Measurements from ENCODE around the gene PANK4. TPM values are rescaled to one million over a fixed set of nuclear protein-coding genes. Genes with fewer than 3 reads are reported as not detected.

Gene PANK4
- total RNA-seq, 2 experiments from 2014 or later = 66.6 to 76.6 TPM

DNA sequence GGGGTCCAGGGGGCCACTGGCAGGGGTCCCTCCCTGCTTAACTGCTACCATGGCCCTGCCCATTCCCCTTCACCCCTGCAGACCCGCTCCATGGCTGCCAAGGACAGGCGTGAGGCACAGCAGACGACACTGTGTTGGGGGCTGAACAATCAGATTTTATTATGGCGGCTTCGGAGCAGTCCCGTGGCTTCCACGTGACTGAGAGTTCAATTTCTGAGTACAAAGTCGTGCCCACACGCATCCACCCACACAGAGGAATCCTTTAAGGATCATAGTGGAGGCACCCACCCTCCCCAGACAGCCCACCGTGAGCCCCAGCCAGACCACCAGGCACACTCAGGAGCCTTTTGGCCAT is 2.2 kb upstream of the PANK4 start:
- Mint-ChIP-seq H3K4me1 (peaks cover 36% of the 10 kb centered on the region), H3K9me3 (no peaks in the 10 kb centered on the region), H3K36me3 (ENCODE audit: low read depth) (peaks cover 14% of the 10 kb centered on the region), H3K4me3 (no peak overlapping the region), H3K27me3 (peaks cover 26% of the 10 kb centered on the region), H3K27ac (no peak overlapping the region)
- CTCF ChIA-PET = interaction anchor here (1.0 to 1.4 kb wide), 2 partner anchors 10 to 11 kb away, joined by 3 read pairs; no protein-coding TSS in a partner anchor
- POLR2A ChIA-PET = no interaction called here
- no peak for DNase-seq

DNA sequence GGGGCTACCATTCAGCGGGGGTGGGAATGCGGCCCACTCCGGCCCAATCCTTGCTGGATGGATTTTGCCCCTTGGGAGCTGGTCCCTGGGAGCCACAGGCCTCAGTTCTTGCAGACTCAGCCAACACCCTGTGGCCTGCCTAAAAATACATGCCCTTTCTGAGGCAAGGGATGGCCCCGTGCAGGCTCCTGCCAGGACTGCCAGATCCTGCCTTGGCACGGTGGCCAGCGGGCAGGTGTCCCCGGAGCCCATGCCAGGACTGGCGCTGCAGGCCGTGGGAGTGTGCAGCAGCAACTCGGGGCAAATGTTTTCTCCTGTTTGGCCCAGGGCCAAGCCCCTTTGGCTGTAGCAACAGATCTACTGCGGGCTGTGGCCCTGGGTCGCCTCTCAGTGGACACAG is 1.6 kb upstream of the PANK4 start:
- Mint-ChIP-seq H3K9me3 (no peaks in the 10 kb centered on the region), H3K4me1 (peaks cover 41% of the 10 kb centered on the region), H3K27me3 (peaks cover 21% of the 10 kb centered on the region), H3K36me3 (ENCODE audit: low read depth) (peaks cover 17% of the 10 kb centered on the region), H3K27ac (no peak overlapping the region), H3K4me3 (no peak overlapping the region)
- no peak for DNase-seq
- CTCF ChIA-PET = interaction anchor here (0.5 to 2.8 kb wide), 3 partner anchors 9 to 242 kb away, joined by 3 to 9 read pairs (median 4); no protein-coding TSS in a partner anchor
- POLR2A ChIA-PET = no interaction called here

DNA sequence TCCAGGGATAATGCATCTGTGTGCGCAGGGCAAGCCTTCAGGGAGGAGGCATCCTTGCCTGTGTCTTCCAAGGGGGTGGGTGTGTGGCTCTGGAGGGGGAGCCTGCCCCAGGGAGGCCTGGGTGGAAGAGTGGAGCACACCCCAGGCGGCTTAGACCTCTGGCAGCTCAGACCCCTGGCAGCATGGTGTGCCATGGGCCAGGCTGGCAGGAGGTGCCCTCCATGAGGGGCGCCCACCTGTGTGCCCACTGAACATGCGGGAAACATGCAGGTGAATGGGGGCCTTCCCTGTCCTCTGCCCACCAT is 1.1 kb upstream of the PANK4 start:
- ChIA-PET POLR2A (no interaction called here), CTCF (interaction anchor here (0.9 to 2.8 kb wide), 2 partner anchors 12 to 14 kb away, joined by 3 to 9 read pairs; no protein-coding TSS in a partner anchor)
- peaks cover 46% of the 10 kb centered on the region for H3K4me1 Mint-ChIP-seq
- H3K27me3 Mint-ChIP-seq = peaks cover 20% of the 10 kb centered on the region
- H3K9me3 Mint-ChIP-seq = no peaks in the 10 kb centered on the region
- peaks cover 17% of the 10 kb centered on the region for H3K36me3 Mint-ChIP-seq (ENCODE audit: low read depth)
- no peak overlapping the region for H3K4me3 Mint-ChIP-seq
- H3K27ac Mint-ChIP-seq = no peak overlapping the region
- DNase-seq = no peak

DNA sequence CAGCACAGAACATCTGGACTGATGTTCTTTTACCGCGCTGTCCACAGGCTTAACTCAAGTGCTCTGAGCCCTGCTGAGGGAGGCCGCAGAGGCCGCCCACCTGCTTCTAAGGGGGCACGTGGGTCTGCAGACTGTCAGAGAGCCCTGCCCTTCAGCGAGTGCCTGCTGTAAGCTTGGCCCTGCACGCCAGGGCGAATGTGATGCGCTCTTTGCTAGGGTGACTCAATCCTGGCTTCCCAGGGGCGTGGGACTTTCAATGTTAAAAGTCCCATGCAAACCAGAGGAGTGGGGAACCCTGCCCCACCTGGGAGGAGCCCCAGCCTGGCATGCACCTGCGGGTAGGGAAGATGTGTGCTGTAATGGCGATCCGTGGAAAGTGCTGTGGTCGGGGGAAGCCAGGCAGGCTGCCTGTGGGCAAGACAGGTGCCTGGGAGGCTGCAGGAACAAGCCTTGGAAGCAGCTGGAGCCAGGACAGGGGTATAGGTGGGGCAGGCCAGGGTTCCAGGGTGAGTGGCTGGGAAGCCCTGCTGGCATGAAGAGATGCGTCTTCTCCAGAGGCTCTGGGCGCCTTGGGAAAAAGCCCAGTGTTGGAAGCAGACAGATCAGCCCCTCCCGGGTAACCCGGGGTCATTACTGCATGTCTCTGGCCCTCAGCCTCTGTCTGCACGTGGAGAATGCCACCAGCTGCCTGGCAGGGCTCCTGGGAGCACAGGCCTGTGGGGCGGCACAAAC is 594 bp upstream of the PANK4 start:
- ChIA-PET POLR2A (no interaction called here), CTCF (interaction anchor here (0.9 to 2.8 kb wide), 5 partner anchors 13 to 59 kb away, joined by 3 to 9 read pairs (median 4); no protein-coding TSS in a partner anchor)
- Mint-ChIP-seq H3K27ac (peak overlapping the region; percentile 31), H3K27me3 (peaks cover 20% of the 10 kb centered on the region), H3K4me3 (no peak overlapping the region), H3K36me3 (ENCODE audit: low read depth) (peaks cover 17% of the 10 kb centered on the region), H3K9me3 (no peaks in the 10 kb centered on the region), H3K4me1 (peaks cover 50% of the 10 kb centered on the region)
- DNase-seq = no peak

DNA sequence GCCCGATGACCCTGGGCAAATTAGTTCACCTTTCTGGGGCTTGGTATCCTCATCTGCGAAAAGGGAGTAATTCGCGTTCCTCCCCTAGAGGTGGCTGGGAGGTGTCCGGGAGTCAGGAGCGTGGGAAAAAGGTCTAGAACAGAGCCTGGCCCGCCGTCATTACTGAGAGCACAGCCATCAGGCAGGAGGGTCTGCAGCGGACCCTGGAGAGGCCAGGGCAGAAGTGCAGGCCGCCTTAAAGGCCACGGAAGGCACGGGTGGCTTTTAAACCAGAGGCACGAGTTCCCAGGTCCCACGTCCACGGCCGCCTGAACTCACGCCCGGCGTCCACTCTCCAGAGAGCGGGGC is 850 bp downstream of the PANK4 start:
- H3K27ac Mint-ChIP-seq = peak overlapping the region; percentile 95
- CTCF ChIA-PET = interaction anchor here (0.8 to 2.8 kb wide), 4 partner anchors 14 to 331 kb away, joined by 3 to 9 read pairs (median 6); partner anchors contain the start of gene FAAP20
- H3K36me3 Mint-ChIP-seq (ENCODE audit: low read depth) = peaks cover 27% of the 10 kb centered on the region

DNA sequence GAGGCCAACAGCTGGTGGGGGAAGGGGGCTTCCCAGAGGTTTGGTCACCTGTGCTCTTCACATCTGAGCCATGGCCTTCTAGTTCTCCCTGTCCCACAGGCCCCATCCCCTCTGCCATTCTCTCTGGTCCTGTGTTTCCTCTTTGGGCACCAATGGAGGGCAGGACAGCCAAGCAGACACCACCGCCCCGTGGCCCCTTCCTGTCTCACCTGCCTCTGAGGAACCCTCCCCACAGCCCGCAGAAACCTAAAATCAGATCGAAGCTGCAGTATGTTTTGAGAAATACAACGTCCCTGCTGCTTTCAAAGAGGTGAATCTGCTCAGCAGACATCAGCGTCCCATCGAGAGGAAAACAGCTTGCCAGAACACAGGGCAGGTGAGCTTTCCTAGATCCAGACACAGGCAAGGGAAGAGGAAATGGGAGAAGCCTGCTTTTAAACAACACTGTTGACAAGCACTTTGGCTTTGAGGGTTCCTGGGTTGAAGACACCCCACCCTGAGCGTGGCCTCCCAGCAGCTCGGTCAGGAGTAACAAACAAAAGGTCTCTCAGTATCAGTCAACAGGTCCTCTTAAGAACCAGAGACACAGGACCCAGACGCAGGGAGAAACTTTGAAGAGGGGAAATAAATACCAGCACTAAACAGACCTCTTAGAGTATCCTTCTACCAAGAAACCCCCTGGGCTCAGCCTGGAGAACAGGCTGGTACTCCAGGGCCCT is 2.3 kb downstream of the PANK4 start:
- Mint-ChIP-seq H3K4me3 (peak overlapping the region; percentile 86), H3K9me3 (no peaks in the 10 kb centered on the region), H3K4me1 (peaks cover 49% of the 10 kb centered on the region), H3K36me3 (ENCODE audit: low read depth) (peaks cover 30% of the 10 kb centered on the region), H3K27ac (peak overlapping the region; percentile 95), H3K27me3 (peaks cover 9% of the 10 kb centered on the region)
- POLR2A ChIA-PET = no interaction called here
- DNase-seq = peak; percentile 77
- CTCF ChIA-PET = interaction anchor here (0.8 to 1.7 kb wide), 9 partner anchors 9 to 594 kb away, joined by 3 to 9 read pairs (median 3); no protein-coding TSS in a partner anchor

More for the DNA sequence above, 850 bp downstream of the PANK4 start:
- Mint-ChIP-seq H3K4me1 (peaks cover 51% of the 10 kb centered on the region), H3K27me3 (peaks cover 11% of the 10 kb centered on the region), H3K9me3 (no peaks in the 10 kb centered on the region), H3K4me3 (peak overlapping the region; percentile 86)
- no peak for DNase-seq
- POLR2A ChIA-PET = interaction anchor here (1.2 kb wide), 1 partner anchor 20 kb away, joined by 3 read pairs; no protein-coding TSS in a partner anchor

DNA sequence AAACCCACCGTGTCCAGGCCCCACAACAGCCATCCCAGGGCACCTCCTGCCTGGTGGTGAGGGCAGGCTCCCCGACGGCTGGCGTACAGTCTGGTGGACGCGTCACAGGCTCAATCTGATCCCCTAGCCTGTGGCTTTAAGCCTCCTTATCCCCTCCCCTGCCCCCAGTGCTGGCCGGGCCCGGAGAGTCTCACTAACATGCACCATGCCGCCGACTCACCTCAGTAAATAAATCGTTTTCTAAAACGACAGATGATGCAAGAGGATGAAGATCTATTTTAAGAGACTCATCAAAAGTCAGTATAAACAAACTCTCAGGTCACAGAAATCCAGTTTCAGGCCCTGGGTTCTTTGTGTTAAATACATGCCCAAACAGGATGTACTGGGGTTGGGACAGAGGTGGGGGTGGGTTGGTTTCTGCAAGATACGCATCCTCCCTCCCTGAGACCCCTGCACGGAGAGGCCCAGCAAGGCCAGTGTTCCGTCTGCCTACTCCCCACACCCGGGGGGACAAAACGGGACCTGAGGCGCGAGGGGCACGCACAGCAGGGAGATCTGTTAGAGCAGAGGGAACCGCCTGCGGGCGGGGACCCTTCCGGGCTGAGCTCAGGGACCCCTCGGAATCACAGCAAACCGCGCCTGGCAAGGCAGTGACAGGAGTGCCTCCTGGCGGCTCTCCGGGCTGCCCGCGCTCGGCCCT is 3.1 kb downstream of the PANK4 start:
- ChIA-PET POLR2A (no interaction called here), CTCF (interaction anchor here (0.9 to 1.7 kb wide), 4 partner anchors 11 to 109 kb away, joined by 3 to 9 read pairs (median 3); no protein-coding TSS in a partner anchor)
- Mint-ChIP-seq H3K9me3 (no peaks in the 10 kb centered on the region), H3K4me1 (peaks cover 44% of the 10 kb centered on the region), H3K4me3 (peak overlapping the region; percentile 86), H3K36me3 (ENCODE audit: low read depth) (peaks cover 36% of the 10 kb centered on the region), H3K27me3 (peaks cover 3% of the 10 kb centered on the region), H3K27ac (peak overlapping the region; percentile 95)
- peak; percentile 53 for DNase-seq

DNA sequence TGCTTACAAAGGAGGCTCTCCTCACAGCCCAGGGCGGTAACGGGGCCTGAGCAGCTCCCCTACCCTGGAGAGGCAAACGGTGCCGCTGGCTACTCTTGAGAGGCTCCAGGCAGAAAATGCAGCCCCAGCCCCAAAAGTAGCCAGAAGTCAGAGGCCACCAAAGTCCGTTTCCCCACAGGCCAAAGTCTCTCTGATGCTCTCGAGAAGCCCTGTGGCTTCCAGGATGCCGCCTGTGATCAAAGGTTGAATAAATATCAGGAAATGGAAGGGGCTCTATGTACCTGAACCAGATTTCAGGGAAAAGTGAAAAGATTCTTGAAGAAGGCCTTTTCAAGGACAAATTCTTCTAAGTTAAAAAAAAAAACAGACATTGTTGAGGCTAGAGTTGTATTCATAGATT is 4.2 kb downstream of the PANK4 start:
- peaks cover 40% of the 10 kb centered on the region for H3K4me1 Mint-ChIP-seq
- H3K27me3 Mint-ChIP-seq = peaks cover 3% of the 10 kb centered on the region
- no peak overlapping the region for H3K4me3 Mint-ChIP-seq
- H3K27ac Mint-ChIP-seq = peak overlapping the region; percentile 22
- no peaks in the 10 kb centered on the region for H3K9me3 Mint-ChIP-seq
- peaks cover 36% of the 10 kb centered on the region for H3K36me3 Mint-ChIP-seq (ENCODE audit: low read depth)
- ChIA-PET CTCF (interaction anchor here (1.4 kb wide), 1 partner anchor 23 kb away, joined by 3 read pairs; no protein-coding TSS in a partner anchor), POLR2A (interaction anchor here (0.6 kb wide), 1 partner anchor 389 kb away, joined by 3 read pairs; no protein-coding TSS in a partner anchor)
- DNase-seq = no peak

DNA sequence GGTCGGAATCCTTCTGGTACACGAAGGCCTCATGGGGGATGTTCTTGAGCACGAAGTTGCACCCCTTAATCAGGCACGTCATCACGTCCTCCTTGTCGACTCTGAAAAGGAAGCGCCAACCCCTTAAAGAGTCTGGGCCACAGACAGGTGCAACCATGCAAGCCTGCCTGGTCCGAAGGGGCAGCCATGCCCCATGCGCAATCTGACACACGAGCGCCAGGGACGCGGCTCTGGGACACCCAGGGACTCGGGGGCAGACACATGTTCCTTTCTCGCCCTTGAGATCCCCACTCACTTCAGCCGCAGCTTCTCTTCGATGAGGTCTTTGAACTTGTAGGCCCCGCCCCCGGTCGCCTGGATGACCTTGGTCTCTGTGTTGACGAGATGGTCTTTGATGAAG is 5.6 kb downstream of the PANK4 start:
- H3K27ac Mint-ChIP-seq = no peak overlapping the region
- no peaks in the 10 kb centered on the region for H3K27me3 Mint-ChIP-seq
- DNase-seq = no peak
- H3K36me3 Mint-ChIP-seq (ENCODE audit: low read depth) = peaks cover 41% of the 10 kb centered on the region
- ChIA-PET CTCF (interaction anchor here (1.0 kb wide), 1 partner anchor 58 kb away, joined by 3 read pairs; no protein-coding TSS in a partner anchor), POLR2A (no interaction called here)
- no peaks in the 10 kb centered on the region for H3K9me3 Mint-ChIP-seq
- H3K4me1 Mint-ChIP-seq = peaks cover 34% of the 10 kb centered on the region
- H3K4me3 Mint-ChIP-seq = no peak overlapping the region

DNA sequence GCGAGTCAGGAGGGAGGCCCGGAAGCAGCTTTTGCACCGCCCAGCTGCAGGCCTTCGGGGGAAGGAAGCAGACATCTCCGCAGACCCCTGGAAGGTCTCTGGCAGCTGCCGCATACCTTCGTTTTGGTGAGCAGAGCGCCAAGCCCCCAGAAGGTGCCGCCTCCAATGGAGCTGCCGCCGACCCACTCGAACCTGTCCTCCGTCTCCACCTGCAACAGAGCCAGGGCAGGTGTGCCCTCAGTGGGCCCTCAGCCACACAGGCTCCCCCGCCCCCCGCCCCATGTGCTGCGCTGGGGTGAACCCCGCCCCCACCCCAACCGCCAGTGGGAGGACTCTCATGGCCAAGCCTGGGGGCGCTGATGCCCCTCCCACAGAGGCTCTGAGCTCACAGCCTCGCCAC is 6.2 kb downstream of the PANK4 start:
- no peaks in the 10 kb centered on the region for H3K9me3 Mint-ChIP-seq
- H3K27me3 Mint-ChIP-seq = no peaks in the 10 kb centered on the region
- CTCF ChIA-PET = interaction anchor here (1.0 kb wide), 1 partner anchor 58 kb away, joined by 3 read pairs; no protein-coding TSS in a partner anchor
- POLR2A ChIA-PET = no interaction called here
- no peak overlapping the region for H3K4me3 Mint-ChIP-seq
- DNase-seq = no peak
- peaks cover 33% of the 10 kb centered on the region for H3K4me1 Mint-ChIP-seq
- no peak overlapping the region for H3K27ac Mint-ChIP-seq
- peaks cover 40% of the 10 kb centered on the region for H3K36me3 Mint-ChIP-seq (ENCODE audit: low read depth)

DNA sequence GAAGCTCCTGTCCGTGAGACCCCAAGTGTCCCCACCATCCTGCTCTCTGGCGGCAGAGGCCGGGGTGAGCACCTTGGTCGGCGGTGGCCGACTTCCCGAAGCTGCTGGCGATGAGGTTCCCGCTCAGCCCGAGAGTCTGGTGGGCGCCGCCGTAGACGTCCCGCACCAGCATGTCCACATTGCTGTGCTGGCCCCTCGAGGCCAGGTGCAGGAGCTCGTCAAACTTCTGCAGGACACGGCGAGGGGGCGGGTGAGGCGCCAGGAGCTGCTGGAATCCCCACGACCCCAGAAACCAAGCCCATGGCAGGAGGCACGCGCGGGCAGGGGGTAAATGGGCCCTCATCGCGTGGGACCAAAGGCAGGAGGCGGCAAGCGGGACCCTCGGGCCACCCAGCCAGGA is 6.7 kb downstream of the PANK4 start:
- H3K27me3 Mint-ChIP-seq = no peaks in the 10 kb centered on the region
- H3K4me3 Mint-ChIP-seq = no peak overlapping the region
- DNase-seq = no peak
- H3K27ac Mint-ChIP-seq = no peak overlapping the region
- ChIA-PET POLR2A (no interaction called here), CTCF (interaction anchor here (1.0 to 1.4 kb wide), 2 partner anchors 9 to 57 kb away, joined by 3 read pairs; no protein-coding TSS in a partner anchor)
- H3K36me3 Mint-ChIP-seq (ENCODE audit: low read depth) = peaks cover 35% of the 10 kb centered on the region
- peaks cover 28% of the 10 kb centered on the region for H3K4me1 Mint-ChIP-seq
- no peaks in the 10 kb centered on the region for H3K9me3 Mint-ChIP-seq

DNA sequence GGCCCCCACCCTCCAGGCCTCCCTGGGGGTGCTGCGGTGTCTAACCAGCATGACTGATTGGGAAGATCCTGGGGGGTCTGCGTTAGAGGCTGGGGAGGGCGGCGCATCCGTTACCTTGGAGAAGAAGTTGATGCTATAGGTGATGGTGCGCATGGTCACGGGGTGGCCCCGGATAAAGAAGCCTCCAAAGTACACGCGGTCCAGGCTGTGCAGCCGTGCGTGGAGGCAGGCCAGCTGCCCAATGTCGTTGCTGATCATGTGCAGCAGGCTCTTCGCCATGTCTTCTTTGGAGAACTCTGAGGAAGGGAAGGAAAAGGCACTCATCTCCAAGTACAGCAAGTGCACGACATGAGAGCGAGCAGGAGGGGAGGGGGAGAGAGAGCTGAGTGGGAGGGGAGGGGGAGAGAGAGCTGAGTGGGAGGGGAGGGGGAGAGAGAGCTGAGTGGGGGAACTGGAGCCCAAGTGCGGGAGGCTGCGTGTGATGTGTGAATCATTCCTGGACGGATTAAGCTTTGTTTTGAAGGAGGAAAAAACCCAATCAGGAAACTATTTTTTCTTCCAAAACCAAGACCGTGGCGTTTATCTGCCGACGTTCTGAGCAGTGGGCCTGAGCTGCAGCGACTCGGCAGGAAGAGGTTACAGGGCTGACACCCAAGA is 7.2 kb downstream of the PANK4 start:
- Mint-ChIP-seq H3K4me1 (peaks cover 23% of the 10 kb centered on the region), H3K4me3 (no peak overlapping the region), H3K9me3 (no peaks in the 10 kb centered on the region), H3K36me3 (ENCODE audit: low read depth) (peaks cover 32% of the 10 kb centered on the region), H3K27ac (no peak overlapping the region), H3K27me3 (no peaks in the 10 kb centered on the region)
- CTCF ChIA-PET = interaction anchor here (1.4 kb wide), 1 partner anchor 10 kb away, joined by 3 read pairs; no protein-coding TSS in a partner anchor
- POLR2A ChIA-PET = no interaction called here
- no peak for DNase-seq

Data from activated CD4-positive, alpha-beta T cell treated with anti-CD3 and anti-CD28 coated beads, Interleukin-2, amount 10 ng/mL, durations not matched to agents 7 days and 5 days (primary cell).